Peyer's patch (tissue), 4 donors: ENCODE results near the gene GRIP1.

Experiments
- POLR2A ChIP-seq, 2 donors: fragments of 450-650 bp; IDR thresholded peaks; one replicate each; pipeline ENCODE4 v1.5.1; 2017; ENCODE audit warnings: antibody characterized with exemption in 2 of 2, mild to moderate bottlenecking in 2 of 2, moderate library complexity in 2 of 2
- TF ChIP-seq, protein P1 (sequence below), 6 experiments: fragments of 450-650 bp in 4 of 6; fragments of 200-600 bp in 2 of 6; sonication (generic) in 1 of 6; IDR thresholded peaks; one replicate each; pipeline ENCODE4 v1.5.1; 2017 to 2019; ENCODE audit warnings: antibody characterized with exemption in 6 of 6, mild to moderate bottlenecking in 3 of 6, moderate library complexity in 1 of 6

DNA sequence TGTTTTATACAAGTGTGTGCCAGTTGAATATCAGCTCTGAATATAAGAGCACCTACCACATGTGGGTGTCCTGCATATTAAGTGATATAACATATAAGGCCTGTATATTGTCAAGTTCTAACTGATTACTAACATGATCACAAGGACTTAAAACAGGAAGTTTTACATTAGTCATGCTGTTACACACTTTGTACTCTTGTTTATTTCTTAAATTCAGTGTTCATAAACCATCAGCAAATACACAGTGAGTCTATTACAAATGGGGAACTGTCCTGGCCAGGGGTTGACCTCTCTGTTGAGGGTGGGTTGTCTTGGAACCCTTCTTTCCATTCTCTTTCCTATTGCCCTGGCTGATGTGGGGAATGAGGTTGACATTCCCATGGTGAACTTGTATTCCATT lies 357.4 kb downstream of the GRIP1 start:
- TF ChIP-seq, protein P1, sequence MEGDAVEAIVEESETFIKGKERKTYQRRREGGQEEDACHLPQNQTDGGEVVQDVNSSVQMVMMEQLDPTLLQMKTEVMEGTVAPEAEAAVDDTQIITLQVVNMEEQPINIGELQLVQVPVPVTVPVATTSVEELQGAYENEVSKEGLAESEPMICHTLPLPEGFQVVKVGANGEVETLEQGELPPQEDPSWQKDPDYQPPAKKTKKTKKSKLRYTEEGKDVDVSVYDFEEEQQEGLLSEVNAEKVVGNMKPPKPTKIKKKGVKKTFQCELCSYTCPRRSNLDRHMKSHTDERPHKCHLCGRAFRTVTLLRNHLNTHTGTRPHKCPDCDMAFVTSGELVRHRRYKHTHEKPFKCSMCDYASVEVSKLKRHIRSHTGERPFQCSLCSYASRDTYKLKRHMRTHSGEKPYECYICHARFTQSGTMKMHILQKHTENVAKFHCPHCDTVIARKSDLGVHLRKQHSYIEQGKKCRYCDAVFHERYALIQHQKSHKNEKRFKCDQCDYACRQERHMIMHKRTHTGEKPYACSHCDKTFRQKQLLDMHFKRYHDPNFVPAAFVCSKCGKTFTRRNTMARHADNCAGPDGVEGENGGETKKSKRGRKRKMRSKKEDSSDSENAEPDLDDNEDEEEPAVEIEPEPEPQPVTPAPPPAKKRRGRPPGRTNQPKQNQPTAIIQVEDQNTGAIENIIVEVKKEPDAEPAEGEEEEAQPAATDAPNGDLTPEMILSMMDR (IDR thresholded peaks at IDR 0.05): no peak
- TF ChIP-seq POLR2A (IDR thresholded peaks at IDR 0.05): no peak
